GM11168 (cell line): ENCODE measurements around the gene TP53INP2.
"Not testable (repeated sequence)": the region's sequence is repeated elsewhere in the genome, so short reads cannot be mapped to it uniquely, and the experiment has no call there.

Experiments used
- in situ Hi-C: fragments of 300-500 bp; cut with MboI; formaldehyde crosslinking; loops from one replicate; pipeline ENCODE4 v1.12.0; 2022; ENCODE audit warnings: low sequenced_read_pairs; ENCODE audit not compliant: unreplicated experiment

TP53INP2 gene

DNA sequence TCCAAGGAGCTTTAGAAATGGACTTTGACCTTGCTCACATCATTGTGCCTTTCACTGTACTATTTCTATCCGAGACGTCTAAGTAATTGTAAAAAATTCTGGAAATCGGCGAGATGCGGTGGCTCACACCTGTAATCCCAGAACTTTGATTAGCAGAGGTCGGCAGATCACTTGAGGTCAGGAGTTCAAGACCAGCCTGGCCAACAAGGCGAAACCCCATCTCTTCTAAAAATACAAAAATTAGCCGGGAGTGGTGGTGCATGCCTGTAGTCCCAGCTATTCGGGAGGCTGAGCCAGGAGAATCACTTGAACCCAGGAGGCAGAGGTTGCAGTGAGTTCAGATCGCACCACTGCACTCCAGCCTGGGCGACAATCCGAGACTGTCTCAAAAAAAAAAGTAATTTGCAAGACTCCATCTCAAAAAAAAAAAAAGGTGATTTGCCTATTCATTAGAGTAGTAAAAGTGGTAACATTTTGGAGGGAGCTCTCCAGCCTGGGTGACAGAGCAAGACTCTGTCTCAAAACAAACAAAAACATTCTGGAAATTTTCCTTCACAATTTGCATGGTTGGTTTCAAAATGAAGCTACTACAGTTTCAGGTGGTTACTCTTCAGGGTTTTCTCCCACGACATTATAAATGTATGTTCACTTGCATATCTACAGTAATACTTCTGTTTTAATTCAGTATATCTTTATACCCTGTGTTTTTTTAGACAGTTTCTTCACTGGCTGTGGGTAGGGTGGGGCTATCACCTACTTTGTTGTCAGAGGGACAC lies 15.3 kb downstream of the TP53INP2 start:
- in situ Hi-C loops, result not testable (repeated sequence)

DNA sequence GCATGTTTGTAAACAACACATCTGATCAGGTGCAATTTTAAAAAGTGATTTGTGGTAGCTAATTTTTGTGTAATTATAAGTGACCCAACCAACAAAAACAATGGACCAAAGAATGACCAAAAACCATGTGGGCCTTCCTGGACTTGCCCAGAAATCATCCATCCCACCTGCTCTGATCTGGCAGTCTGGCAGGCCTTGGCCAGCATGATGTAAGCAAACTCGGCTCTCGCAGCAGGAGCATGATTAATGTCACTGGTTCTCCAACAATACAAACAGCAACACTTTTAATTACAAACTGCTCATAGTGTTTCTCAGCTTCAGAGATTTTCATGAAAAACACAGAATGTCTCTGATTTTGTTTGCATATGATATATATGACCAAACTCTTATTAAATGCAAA lies 16.1 kb downstream of the TP53INP2 start:
- in situ Hi-C loops, result no loop called here

DNA sequence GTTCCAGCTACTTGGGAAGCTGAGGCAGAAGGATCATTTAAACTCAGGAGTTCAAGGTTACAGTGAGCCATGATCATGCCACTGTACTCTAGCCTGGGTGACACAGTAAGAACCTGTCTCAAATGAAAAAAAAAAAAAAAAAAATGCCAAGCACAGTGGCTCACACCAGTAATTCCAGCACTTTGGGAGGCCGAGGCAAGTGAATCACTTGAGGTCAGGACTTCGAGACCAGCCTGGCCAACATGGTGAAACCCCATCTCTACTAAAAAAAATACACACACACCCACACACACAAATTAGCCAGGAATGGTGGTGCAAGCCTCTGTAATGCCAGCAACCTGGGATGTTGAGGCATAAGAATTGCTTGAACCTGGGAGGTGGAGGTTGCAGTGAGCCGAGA lies 18.4 kb downstream of the TP53INP2 start:
- in situ Hi-C loops, result not testable (repeated sequence)

DNA sequence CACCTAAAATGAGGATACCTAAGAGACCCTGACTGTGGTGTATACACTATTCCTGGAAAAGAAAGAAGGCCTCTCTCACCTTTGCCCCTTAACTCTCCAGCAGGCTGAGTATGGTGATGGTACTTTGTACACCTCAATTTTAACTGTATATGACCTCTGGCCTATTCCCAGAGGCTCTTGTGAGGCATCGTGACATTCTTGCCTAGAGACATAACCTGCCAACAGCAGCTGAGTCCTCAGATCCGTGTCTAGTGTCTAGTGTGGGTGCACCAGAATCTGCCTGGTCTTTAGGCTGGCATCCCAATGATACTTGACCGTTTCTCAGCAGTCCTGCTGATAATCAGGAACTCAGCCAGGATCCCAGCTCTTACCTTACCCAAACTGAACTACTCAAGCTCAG lies 20.0 kb downstream of the TP53INP2 start:
- in situ Hi-C loops, result no loop called here

DNA sequence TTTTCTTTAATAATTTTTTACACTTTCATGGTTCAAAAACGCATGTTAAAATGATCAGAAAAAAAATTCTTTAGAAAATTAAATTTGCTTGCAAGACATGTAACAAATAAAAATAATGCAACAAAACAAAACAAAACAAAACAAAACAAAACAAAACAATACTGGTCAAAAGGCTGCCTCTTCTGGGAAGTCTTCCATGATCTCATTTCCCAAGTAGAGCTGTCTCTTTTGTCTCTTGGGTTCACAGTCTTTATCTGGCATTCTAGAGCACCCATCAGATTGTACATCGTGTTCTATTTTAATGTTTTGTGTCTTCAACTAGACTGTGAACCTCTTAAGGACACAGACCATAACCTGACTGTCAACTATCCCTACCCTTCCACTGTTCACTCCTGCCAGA lies 25.3 kb downstream of the TP53INP2 start:
- in situ Hi-C loops, result no loop called here

DNA sequence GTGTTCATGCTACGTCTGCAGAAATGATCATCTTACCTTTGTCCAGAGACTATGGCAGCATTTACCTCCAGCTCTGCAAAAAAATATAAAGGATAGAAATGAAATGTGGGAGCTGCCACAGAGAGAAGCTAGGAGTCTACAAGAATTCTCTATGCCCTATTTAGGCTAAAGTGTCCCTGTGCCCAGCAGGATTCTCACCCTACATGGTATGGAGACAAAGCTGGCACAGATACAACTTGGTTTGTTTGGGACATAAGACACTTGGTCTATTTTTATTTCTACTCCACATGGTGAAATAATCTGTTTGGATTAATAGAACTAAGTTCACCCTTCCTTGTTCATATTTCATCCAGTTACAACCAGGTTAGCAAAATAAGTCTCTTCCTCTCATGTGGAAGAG lies 28.4 kb downstream of the TP53INP2 start:
- in situ Hi-C loops, result no loop called here

DNA sequence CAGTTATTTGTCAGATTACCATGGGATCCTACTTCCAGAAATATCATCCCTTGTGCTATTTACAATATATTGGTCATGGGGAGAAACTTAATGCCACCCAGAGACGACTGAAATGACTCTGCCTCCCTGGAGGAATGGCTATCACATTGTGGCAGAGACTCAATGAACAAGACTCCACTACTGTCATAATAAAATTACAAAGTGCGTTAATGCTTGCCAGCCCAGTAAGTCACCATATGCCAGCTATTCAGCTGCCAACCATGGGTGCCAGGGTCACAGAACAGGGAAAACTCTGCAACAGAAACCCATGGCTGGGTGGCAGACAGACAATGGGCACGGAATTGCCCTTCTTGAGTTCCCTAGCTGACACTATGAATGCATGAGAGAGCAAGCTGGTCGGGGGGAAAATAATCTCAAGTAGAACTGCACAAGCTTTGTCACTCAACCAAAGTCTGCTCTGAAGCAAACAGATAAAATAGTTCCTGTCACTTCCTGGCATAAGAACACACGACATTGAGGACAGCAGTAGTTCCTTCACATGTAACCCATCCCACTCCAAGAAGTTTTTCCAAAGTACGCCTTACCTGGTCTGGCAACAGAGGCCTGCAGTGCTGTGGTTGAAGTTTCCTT lies 32.1 kb downstream of the TP53INP2 start:
- in situ Hi-C loops, result no loop called here

DNA sequence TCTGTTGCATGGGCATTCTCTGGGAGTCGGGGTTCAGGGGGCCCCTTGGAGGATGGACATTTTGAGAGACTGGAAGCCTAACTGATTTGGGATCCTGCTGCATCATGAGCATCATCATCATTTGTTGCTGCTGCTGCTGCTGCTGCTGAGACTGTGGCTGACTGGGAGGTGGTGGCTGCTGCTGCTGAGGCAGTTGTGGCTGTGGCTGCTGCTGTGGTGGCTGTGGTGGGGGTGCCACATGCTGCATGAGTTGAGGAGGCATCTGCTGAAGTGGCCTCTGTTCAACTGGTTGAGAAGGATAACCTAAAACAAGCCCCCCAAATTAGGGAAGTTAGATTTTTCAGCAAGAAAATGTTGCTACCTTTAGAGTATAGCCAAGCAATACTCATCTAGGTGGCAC lies 38.9 kb downstream of the TP53INP2 start:
- in situ Hi-C loops, result no loop called here

DNA sequence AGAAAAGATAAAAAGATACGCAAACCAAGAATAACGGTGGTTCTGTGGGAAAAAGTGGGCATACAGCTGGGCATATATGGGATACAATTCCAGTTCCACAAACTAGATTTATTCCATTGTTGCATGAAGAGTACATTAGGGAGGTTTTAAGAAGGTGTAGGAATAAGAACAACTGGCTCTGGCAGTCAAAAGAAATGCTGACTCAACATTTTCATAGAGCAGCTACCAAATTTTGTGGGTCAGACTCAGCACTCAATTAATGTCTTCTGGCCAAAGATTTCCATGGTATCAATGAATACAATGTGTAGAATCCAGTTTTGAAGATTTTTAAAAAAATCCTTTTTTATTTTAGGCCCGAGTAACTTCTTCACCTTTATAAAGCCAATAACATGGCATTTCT lies 40.2 kb downstream of the TP53INP2 start:
- in situ Hi-C loops, result no loop called here

DNA sequence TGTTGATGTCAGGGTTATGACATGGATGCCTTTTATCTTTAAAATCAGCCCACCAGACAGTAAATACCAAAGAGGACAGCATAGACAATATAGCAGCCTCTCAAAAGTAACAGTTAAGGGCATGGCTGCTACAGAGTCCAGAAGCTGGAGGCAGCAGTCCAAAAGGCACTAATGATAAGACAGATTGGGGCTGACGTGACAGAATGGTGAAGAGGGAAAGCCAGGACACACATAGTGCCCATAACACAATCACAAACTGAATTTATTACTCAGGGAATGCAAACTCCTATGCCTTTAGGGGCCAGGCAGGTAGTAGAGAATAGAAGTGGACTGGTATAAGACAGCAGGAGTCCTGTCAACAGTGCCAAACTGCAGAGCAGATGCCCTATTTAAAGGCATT lies 40.7 kb downstream of the TP53INP2 start:
- in situ Hi-C loops, result no loop called here

DNA sequence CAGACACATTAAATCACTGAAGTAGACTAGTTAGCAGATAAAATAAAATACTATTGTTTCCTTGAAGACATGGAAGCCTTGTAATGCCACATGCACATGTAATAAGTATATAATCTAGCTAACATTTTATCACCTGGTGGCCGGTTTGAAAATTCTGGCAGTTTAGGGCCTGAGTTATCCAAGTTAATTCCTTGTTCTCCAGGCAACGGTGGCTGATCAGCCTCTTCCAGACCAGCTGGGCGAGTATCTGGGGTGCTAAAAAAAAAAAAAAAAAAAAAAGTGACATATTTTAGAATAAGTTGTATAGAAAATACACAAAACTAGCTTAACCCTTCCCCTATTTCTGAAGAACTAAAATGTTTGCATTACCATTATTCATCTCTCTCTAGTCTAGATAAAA lies 42.5 kb downstream of the TP53INP2 start:
- in situ Hi-C loops, result no loop called here

DNA sequence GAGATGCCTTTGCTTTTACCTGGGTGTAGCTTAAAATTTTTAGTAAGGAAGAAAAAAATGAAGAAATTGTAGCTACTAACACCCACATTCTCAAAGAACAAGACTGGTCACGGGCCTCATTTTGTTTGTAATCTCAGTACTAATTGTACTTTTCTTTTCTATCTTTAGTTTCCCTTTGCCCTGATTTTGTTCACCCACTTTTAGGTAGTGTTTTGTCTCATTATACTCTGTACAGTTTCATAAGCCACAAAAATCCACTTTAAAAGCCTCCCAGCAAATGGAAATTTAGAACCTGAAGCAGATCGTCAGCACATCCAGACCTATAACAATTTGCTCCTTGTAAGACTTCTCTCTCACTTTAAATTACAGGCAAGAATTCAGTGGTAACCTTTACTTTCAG lies 43.3 kb downstream of the TP53INP2 start:
- in situ Hi-C loops, result no loop called here

DNA sequence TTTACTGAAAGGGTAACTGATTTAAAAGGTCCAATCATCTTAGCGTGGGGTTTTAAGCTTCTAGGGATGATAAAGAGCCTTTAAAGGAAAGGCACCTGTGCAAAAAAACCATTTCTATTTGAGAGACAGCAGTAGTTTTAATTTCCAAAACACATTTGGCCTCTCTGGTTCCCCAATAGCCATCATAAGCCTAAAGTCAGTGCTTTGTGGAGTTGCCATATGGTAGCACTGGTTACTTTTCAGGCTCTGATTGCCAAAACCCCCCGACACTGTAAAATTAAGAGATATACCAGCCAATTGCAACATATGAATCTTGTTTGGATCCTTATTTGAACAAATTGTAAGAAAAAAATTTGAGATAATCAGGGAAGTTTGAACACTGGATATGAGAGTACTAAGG lies 44.6 kb downstream of the TP53INP2 start:
- in situ Hi-C loops, result no loop called here

DNA sequence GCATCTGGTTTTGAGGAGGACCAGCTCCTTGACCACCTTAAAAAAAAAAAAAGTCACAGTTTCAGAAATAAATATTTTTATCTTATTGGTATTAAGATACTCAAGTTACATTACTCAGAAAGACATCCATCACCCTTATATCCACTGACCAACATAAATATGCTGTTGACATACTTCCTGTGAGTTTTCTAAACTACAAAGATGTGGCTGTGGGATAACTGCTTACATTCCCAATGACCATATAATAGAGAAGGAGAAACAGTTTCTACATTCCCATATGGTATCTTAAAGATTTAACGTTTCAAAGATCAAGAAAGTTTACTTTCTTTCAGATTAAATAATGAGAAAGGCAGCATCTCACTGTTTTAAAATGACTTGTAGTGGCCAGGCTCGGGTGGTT lies 46.3 kb downstream of the TP53INP2 start:
- in situ Hi-C loops, result no loop called here

DNA sequence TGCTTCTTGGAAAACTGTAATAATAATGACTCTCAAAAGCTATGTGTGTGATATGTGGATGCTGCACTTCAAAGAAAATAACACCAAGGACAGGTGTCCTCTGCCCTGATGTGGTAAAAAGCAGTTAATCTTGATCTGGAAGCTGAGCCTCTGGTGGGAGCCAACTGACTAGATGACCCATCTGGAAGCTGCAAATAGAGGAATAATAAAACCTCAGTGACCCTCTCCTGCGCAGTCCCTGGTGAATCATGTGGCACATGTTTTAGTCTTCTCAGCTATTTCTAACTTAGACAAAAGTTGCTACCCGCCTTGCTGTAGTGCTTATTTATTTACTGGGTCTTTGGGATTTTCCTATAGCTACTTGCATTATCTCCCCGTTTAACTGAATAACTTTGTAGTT lies 47.3 kb downstream of the TP53INP2 start:
- in situ Hi-C loops, result no loop called here

DNA sequence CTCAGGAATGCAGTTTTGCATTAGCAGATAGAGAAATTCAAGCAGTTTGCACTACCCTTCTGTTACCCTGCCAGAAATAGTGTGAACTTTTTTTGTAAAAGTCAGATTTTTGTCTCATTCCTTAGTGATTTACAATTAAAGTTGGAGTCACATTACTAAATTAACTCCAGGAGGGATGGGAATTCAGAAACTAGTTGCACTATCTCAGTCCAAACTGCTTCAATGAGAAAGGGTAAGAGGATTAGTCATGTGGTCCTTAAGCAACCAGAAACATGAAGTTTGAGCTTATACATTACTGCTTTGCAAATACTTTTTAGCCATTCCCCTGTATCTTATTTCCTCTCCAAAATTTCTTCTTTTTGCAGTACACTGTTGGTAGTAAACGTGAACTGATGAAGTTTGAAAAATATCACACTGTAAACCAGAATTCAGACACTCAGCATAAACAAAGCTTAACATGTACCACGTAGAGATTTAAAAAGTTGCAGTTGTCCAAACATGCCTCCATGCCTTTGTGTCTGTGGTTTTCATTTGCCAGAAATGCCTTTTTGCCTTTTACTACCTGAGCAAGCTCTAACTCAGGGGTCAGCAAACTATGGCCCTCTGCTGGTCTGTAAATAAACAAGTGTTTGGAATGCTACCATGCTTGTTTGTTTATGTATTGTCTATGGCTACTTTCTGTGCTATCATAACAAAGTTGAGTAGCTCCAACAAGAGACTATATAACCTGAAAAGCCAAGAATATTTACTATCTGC lies 49.7 kb downstream of the TP53INP2 start:
- in situ Hi-C loops, result no loop called here

DNA sequence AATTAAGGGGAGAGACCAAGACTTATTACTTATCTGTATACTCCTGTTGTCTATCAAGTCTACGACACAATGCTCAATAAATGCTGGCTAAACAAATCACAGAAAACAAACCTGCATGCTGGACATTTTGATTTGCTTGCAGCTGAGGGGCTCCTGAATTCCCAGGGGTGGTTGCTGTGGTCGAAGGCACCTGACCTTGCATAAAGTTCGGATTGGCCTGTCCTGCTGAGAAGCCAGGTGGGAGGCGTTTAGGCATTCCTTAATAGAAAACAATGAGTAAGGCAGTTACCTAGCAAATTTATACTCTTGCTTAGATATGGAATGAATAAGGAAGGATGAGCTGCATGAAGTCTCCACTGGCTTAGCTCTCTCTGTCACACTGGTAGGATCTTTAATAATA lies 50.5 kb downstream of the TP53INP2 start:
- in situ Hi-C loops, result no loop called here

DNA sequence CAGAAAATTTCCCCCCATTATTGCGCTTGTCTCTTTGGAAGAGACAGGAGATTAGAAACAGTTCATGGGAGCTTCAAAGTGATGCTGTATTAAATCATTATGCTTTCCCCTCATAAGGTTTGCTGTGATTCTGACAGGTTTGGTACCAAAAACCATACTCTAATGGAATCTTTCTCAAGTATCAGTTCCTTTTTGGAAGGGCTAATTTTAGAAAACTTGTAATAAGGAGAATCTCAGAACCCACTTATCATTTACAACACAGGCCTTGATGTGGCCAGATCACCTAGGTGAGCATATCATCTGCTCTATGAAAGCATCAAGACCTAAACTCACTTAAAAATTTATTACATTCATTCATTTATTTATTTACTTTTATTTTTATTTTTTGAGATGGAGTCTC lies 51.2 kb downstream of the TP53INP2 start:
- in situ Hi-C loops, result no loop called here

DNA sequence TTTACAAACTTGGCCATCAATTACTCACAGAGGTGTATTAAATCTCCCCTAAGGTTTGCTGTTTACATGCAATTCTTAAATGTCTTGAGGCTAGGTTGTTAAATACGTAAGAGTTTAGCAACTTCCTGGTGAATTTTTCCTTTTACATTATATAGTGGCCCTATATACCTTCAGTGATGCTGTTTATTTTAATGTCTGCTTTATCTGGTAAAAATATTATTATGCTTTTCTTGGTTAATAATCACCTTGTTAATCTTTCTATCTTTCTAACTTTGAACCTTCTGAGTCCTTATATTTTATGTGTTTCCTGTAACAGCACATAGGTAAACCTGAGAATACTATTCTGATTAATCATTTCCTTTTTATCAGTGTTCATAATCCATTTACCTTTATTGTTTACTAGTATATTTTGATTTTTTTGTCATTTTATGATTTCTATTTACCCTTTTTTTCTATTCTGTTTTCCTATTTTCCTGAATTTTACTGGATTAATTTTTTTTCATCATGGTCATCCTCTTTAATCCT lies 57.9 kb downstream of the TP53INP2 start:
- in situ Hi-C loops, result loop anchor here (10.0 kb wide), 1 partner anchor 227 kb away; no protein-coding TSS in a partner anchor
